Astrocyte (in vitro differentiated cells and primary cell): ENCODE results near the gene PCNT. TPM values are rescaled to one million over a fixed set of nuclear protein-coding genes. Genes with fewer than 3 reads are reported as not detected.

Source experiments
- DNase-seq: peaks from one replicate; pipeline ENCODE4 v3.0.0-alpha.2; 2010; ENCODE audit warnings: low read depth
- FAIRE-seq: peaks from 2 replicates; lab custom pipeline; 2011; peaks lifted over from hg19 to GRCh38; lab: Jason Lieb, UNC
- H2AFZ ChIP-seq: 2 replicates; pipeline ENCODE4 v1.6.0; 2012; ENCODE audit warnings: low read depth, low read length, inconsistent platforms
- H3K27ac ChIP-seq: 2 replicates; pipeline ENCODE4 v1.5.1; 2011; ENCODE audit warnings: low read depth, low read length, inconsistent platforms
- H3K27me3 ChIP-seq: 2 replicates; pipeline ENCODE4 v1.6.0; 2011; ENCODE audit warnings: low read length, inconsistent platforms; ENCODE audit not compliant: insufficient read depth
- H3K36me3 ChIP-seq: 2 replicates; pipeline ENCODE4 v1.5.1; 2011; ENCODE audit warnings: low read length, inconsistent platforms; ENCODE audit not compliant: insufficient read depth
- H3K4me1 ChIP-seq: 2 replicates; pipeline ENCODE4 v1.5.1; 2011; ENCODE audit warnings: low read length, inconsistent platforms; ENCODE audit not compliant: insufficient read depth
- H3K4me2 ChIP-seq: 2 replicates; pipeline ENCODE4 v1.6.0; 2012; ENCODE audit warnings: low read length, inconsistent platforms
- H3K4me3 ChIP-seq: 2 replicates; pipeline ENCODE4 v1.5.1; 2011; ENCODE audit warnings: low read depth, mild to moderate bottlenecking, low read length, inconsistent platforms; ENCODE audit not compliant: insufficient read depth
- H3K79me2 ChIP-seq: 2 replicates; pipeline ENCODE4 v1.6.0; 2012; ENCODE audit warnings: mild to moderate bottlenecking, low read length, inconsistent platforms; ENCODE audit not compliant: insufficient read depth
- H3K9ac ChIP-seq: 2 replicates; pipeline ENCODE4 v1.6.0; 2012; ENCODE audit warnings: mild to moderate bottlenecking, low read length, inconsistent platforms
- H3K9me3 ChIP-seq: 2 replicates; pipeline ENCODE4 v1.5.1; 2012; ENCODE audit warnings: low read depth, mild to moderate bottlenecking, low read length, inconsistent platforms; ENCODE audit not compliant: insufficient read depth
- H4K20me1 ChIP-seq: 2 replicates; pipeline ENCODE4 v1.6.0; 2012; ENCODE audit warnings: low read length, inconsistent platforms; ENCODE audit not compliant: insufficient read depth
- H3K27ac Mint-ChIP-seq: one replicate; pipeline ENCODE4 v1.8.0; 2021; ENCODE audit warnings: mild to moderate bottlenecking, mixed read lengths; ENCODE audit not compliant: unreplicated experiment
- H3K27me3 Mint-ChIP-seq: one replicate; pipeline ENCODE4 v1.8.0; 2021; ENCODE audit warnings: low read depth, mixed read lengths; ENCODE audit not compliant: unreplicated experiment
- H3K36me3 Mint-ChIP-seq: one replicate; pipeline ENCODE4 v1.8.0; 2021; ENCODE audit warnings: low read depth, mixed read lengths; ENCODE audit not compliant: unreplicated experiment
- H3K4me1 Mint-ChIP-seq: one replicate; pipeline ENCODE4 v1.8.0; 2021; ENCODE audit warnings: low read depth, mixed read lengths; ENCODE audit not compliant: unreplicated experiment
- H3K4me3 Mint-ChIP-seq: one replicate; pipeline ENCODE4 v1.8.0; 2021; ENCODE audit warnings: mild to moderate bottlenecking, moderate library complexity, mixed read lengths; ENCODE audit not compliant: unreplicated experiment
- H3K9me3 Mint-ChIP-seq: one replicate; pipeline ENCODE4 v1.8.0; 2021; ENCODE audit warnings: mild to moderate bottlenecking, mixed read lengths; ENCODE audit not compliant: unreplicated experiment
- EZH2 ChIP-seq: IDR thresholded peaks from 2 replicates; pipeline ENCODE4 v1.6.1; 2012; ENCODE audit warnings: mild to moderate bottlenecking, low read length, inconsistent platforms; ENCODE audit not compliant: insufficient read depth
- total RNA-seq: library from RNA; stranded (reverse); gene quantifications from 2 replicates; pipeline ENCODE4 v1.2.1, GENCODE V29; 2021
- TF ChIP-seq, protein P1 (sequence below): IDR thresholded peaks from 2 replicates; pipeline ENCODE4 v1.5.1; 2011; ENCODE audit warnings: low read depth, mild to moderate bottlenecking, inconsistent platforms, low read length, moderate library complexity; ENCODE audit not compliant: insufficient read depth

The PCNT gene
- total RNA-seq, 1 donor from 2014 or later, result 19.9 TPM

- H3K9me3 Mint-ChIP-seq, result no peaks in the 10 kb centered on the region
Measured at GRCh38 chr21:46423546-46424038, 99.6 kb downstream of the PCNT start.

GRCh38 chr21:46424039-46424591, 100.2 kb downstream of the PCNT start:
- H3K9me3 Mint-ChIP-seq, result no peaks in the 10 kb centered on the region

More at GRCh38 chr21:46423546-46424038, 99.6 kb downstream of the PCNT start:
- no peaks in the 10 kb centered on the region for H3K4me1 ChIP-seq
- H3K9me3 ChIP-seq, result no peaks in the 10 kb centered on the region
- no peak overlapping the region for H3K27ac Mint-ChIP-seq
- peaks cover 4% of the 10 kb centered on the region for H4K20me1 ChIP-seq
- no peaks in the 10 kb centered on the region for H3K27me3 ChIP-seq
- H2AFZ ChIP-seq, result no peak overlapping the region
- no peak for TF ChIP-seq EZH2
- TF ChIP-seq, protein P1, sequence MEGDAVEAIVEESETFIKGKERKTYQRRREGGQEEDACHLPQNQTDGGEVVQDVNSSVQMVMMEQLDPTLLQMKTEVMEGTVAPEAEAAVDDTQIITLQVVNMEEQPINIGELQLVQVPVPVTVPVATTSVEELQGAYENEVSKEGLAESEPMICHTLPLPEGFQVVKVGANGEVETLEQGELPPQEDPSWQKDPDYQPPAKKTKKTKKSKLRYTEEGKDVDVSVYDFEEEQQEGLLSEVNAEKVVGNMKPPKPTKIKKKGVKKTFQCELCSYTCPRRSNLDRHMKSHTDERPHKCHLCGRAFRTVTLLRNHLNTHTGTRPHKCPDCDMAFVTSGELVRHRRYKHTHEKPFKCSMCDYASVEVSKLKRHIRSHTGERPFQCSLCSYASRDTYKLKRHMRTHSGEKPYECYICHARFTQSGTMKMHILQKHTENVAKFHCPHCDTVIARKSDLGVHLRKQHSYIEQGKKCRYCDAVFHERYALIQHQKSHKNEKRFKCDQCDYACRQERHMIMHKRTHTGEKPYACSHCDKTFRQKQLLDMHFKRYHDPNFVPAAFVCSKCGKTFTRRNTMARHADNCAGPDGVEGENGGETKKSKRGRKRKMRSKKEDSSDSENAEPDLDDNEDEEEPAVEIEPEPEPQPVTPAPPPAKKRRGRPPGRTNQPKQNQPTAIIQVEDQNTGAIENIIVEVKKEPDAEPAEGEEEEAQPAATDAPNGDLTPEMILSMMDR, result no peak
- no peak overlapping the region for H3K4me3 Mint-ChIP-seq
- no peak overlapping the region for H3K27ac ChIP-seq
- no peak for FAIRE-seq
- no peak for DNase-seq
- H3K27me3 Mint-ChIP-seq, result no peaks in the 10 kb centered on the region
- no peak overlapping the region for H3K9ac ChIP-seq
- H3K4me2 ChIP-seq, result no peak overlapping the region
- H3K36me3 Mint-ChIP-seq, result peaks cover 17% of the 10 kb centered on the region
- no peaks in the 10 kb centered on the region for H3K79me2 ChIP-seq
- no peaks in the 10 kb centered on the region for H3K4me1 Mint-ChIP-seq
- no peak overlapping the region for H3K4me3 ChIP-seq
- H3K36me3 ChIP-seq, result peaks cover 4% of the 10 kb centered on the region

More at GRCh38 chr21:46424039-46424591, 100.2 kb downstream of the PCNT start:
- DNase-seq (no peak), FAIRE-seq (no peak)
- H3K4me1 ChIP-seq, result no peaks in the 10 kb centered on the region
- H3K9me3 ChIP-seq, result no peaks in the 10 kb centered on the region
- Mint-ChIP-seq H3K4me3 (no peak overlapping the region), H3K36me3 (peaks cover 14% of the 10 kb centered on the region), H3K27me3 (no peaks in the 10 kb centered on the region), H3K27ac (no peak overlapping the region), H3K4me1 (no peaks in the 10 kb centered on the region)
- H3K9ac ChIP-seq, result no peak overlapping the region
- peaks cover 4% of the 10 kb centered on the region for H4K20me1 ChIP-seq
- no peak overlapping the region for H3K4me2 ChIP-seq
- peaks cover 4% of the 10 kb centered on the region for H3K36me3 ChIP-seq
- H3K27me3 ChIP-seq, result no peaks in the 10 kb centered on the region
- TF ChIP-seq EZH2, result no peak
- TF ChIP-seq, protein P1, result no peak
- no peak overlapping the region for H3K27ac ChIP-seq
- no peak overlapping the region for H3K4me3 ChIP-seq
- no peaks in the 10 kb centered on the region for H3K79me2 ChIP-seq
- no peak overlapping the region for H2AFZ ChIP-seq
